C4-2B (cell line): ENCODE measurements around the gene SGMS2.

ENCODE experiments used
- H3K27ac ChIP-seq: fragments of 450-650 bp; 2 replicates; pipeline ENCODE4 v1.5.1; 2017
- ZFX ChIP-seq: fragments of 450-650 bp; IDR thresholded peaks from 2 replicates; pipeline ENCODE4 v1.6.1; 2017
- TF ChIP-seq, protein P1 (sequence below): fragments of 450-650 bp; conservative IDR thresholded peaks from 2 replicates; pipeline ENCODE4 v1.5.1; 2017; ENCODE audit warnings: mild to moderate bottlenecking

Gene SGMS2

DNA sequence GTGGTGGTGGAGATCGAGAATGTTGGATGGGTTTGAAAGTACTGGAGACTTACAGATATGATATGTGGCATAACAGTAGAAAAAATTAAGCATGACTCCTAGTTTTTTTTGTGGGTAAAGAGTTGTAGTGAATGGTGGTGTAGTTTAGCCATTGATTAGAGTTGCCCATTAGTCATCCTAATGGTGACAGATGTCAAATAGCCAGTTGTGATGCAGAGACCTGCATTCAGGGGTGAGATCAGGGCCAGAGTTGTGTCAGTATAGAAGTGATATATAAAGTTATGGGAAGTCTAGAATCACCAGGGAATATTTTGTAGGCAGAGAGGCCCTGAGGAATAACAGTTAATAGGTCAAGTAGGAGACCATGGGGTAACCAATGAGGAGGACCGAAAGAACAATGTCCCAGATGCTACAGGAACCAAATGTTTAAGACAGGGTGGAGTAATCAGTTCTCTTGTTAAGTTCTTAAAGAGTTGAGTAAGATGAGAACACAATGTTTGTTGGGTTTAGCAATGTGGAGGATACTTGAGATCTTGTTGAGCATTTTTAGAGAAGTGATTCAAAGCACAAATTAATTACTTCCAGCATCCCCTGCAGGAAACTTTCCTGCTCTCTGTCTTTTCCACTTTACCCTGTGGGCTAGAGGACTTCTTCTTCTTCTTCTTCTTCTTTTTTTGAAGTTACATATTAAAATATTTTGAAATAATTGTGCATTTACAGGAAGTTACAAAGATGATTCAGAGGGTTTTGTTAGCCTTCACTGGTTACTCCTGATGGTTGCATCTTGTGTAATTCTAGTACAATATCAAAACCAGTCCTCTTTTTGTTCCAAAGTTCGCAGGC, 13.3 kb downstream of the SGMS2 start:
- no peak for TF ChIP-seq ZFX
- TF ChIP-seq, protein P1, sequence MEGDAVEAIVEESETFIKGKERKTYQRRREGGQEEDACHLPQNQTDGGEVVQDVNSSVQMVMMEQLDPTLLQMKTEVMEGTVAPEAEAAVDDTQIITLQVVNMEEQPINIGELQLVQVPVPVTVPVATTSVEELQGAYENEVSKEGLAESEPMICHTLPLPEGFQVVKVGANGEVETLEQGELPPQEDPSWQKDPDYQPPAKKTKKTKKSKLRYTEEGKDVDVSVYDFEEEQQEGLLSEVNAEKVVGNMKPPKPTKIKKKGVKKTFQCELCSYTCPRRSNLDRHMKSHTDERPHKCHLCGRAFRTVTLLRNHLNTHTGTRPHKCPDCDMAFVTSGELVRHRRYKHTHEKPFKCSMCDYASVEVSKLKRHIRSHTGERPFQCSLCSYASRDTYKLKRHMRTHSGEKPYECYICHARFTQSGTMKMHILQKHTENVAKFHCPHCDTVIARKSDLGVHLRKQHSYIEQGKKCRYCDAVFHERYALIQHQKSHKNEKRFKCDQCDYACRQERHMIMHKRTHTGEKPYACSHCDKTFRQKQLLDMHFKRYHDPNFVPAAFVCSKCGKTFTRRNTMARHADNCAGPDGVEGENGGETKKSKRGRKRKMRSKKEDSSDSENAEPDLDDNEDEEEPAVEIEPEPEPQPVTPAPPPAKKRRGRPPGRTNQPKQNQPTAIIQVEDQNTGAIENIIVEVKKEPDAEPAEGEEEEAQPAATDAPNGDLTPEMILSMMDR = no peak
- no peak overlapping the region for H3K27ac ChIP-seq

DNA sequence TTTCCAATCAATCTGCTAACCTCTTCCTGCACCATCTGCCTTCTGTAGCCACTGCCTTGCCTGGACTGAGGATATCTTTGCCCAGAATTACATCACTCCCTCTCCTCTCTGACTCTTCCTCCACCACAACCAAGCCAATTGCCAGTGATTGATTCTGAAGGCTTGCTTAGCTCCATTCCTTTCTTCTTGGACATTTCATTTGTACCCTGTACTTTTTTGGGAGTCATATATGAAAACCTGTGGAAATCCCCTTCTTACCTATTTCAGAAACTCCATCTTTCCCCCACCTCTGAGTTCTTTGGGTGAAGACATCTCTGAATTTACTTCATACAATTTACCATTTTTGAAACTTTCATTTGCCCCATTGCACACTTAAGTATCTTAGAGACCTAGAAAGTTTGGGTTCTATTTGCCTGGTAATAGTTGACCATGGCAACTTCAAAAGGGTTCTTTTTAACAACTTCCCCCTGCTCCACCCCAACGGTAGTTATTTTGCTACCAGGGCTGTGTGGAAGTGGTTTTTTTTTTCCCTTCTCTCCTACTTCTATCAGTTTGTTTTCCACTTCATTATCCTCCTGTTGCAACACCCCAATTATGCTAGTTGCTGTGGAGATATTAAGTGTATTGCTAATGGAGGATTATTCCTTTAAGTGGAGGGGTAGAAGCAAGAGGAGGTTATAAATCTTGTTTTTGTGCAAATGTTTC, 14.3 kb downstream of the SGMS2 start:
- TF ChIP-seq, protein P1 = no peak
- TF ChIP-seq ZFX = no peak
- no peak overlapping the region for H3K27ac ChIP-seq

DNA sequence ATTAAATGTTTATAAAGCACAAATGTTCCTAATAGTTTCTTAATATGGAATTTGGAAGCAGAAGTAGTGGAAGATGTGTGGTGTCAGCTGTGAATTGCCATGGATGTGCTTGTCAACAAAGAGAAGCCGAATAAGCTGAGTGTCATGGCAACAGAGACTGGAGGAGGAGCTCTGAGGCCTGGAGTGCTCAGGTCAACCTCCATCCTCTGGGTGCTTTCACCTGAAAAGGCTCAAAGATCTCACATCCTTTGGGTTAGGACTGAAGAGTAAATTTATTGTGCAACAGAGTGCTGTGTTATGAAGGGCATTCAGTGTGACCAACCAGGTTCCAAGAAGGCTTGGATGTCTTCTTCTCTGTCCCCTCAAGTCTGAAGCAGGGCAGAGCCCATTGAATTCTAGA, 18.7 kb downstream of the SGMS2 start:
- no peak overlapping the region for H3K27ac ChIP-seq
- TF ChIP-seq ZFX = no peak
- TF ChIP-seq, protein P1 = no peak

DNA sequence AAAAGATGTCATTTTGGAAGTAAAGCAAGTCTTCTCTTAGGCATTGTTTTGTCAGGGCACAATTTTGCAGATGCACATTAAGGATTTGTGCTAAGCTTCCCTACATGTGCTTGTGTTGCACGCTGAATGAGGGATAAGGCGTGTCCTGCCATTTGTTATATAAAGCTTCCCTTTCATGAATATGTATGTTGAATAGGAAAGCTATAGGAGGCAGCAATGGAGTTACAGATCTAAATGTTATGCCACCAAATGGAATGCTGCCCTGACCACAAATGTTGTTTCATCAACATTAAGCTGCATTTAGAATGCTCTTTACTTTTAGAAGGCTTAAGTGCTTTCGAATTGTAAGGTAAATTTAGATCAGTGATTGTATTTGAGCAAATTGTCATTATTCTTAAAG, 20.9 kb downstream of the SGMS2 start:
- no peak for TF ChIP-seq ZFX
- TF ChIP-seq, protein P1 = no peak
- H3K27ac ChIP-seq = no peak overlapping the region

DNA sequence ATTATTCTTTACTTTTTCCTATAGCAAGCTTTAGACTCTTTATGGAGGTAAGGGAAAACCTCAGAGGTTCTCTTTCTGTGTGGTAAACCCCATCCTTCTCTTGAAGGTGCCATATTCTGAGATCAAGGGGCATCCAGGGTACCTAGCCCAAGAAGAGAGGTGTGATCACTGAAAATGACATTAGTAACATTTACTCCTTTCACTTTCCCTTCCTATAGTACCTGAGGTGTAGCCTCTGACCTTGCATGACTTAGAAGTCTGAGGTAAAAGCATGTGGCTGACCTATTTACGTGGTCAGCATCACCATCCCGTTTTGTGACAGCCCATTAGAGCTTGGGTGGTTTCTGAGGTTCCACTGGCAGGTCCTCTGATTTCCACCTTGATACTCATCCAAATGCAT, 25.7 kb downstream of the SGMS2 start:
- TF ChIP-seq ZFX = no peak
- TF ChIP-seq, protein P1 = no peak
- no peak overlapping the region for H3K27ac ChIP-seq

DNA sequence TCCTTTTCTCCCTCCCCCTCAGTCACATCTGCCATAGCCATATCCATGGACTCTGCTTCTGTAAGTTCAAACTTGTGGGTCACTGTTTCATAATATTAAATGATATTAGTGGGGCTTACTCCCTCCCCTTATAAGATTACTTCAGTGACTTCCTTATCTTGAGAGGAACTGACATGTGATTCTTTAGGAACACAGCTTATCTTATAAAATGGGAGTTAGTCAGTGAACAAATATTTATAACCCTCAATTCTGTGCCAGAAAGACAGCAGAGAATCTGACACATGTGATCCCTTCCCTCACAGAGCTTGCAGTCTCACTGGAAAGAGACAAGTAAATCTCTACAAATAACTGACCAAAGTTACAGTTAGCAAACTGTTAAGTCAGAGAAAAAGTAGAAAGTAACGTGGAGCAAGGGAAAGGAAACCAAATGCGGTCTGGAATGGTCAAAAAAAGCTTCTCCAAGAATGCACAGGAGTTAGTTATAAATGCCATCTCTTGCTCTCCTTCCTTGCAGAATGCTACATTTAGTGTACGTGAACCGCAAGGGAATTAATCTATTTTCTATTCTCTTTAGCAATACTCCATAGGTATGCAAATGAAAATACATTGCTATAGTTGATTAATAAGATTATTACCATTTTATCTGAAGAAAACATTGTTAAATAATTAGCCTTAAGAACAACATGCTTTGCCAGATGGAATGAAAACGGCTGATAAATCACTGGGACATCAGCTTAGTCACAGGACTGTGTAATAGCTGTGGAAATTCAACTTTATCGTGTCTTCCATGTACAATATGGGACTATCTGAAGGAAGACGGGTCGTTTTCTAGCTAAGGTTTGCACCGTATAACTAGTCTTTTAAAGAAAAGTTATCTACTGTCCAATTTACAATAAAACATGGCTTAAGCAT, 29.0 kb downstream of the SGMS2 start:
- no peak overlapping the region for H3K27ac ChIP-seq
- TF ChIP-seq, protein P1 = no peak
- no peak for TF ChIP-seq ZFX
